ENCODE data around the gene PLVAP.

PLVAP gene, protein sequence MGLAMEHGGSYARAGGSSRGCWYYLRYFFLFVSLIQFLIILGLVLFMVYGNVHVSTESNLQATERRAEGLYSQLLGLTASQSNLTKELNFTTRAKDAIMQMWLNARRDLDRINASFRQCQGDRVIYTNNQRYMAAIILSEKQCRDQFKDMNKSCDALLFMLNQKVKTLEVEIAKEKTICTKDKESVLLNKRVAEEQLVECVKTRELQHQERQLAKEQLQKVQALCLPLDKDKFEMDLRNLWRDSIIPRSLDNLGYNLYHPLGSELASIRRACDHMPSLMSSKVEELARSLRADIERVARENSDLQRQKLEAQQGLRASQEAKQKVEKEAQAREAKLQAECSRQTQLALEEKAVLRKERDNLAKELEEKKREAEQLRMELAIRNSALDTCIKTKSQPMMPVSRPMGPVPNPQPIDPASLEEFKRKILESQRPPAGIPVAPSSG

DNA sequence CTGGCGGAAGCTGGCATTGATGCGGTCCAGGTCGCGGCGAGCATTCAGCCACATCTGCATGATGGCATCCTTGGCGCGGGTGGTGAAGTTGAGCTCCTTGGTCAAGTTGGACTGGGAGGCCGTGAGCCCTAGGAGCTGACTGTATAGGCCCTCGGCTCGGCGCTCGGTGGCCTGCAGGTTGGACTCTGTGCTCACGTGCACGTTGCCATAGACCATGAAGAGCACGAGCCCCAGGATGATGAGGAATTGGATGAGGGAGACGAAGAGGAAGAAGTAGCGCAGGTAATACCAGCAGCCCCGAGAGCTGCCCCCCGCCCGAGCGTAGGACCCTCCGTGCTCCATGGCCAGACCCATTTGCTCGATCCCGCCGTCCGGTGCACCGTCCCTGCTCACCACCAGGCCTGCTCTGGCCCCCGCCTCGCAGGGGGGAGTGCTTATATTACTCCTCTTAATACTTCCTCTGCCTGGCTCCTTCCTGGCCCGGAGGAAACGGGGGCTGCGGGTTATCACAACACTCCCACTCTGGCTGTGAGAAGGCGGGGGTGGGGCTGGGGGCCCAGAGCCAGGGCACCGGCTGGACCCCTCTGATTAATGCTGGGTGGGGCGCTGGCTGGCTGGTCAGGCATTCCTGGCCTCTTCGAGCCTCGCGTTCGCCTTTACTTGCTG, at the start of gene PLVAP:
PLVAP (minus strand) TSS at position 408 of the 666 bp plus-strand sequence; CDS start at position 354, 54 bp downstream.
- DNase-seq (ENCODE audit: low read depth in 2 of 2) = no peak

DNA sequence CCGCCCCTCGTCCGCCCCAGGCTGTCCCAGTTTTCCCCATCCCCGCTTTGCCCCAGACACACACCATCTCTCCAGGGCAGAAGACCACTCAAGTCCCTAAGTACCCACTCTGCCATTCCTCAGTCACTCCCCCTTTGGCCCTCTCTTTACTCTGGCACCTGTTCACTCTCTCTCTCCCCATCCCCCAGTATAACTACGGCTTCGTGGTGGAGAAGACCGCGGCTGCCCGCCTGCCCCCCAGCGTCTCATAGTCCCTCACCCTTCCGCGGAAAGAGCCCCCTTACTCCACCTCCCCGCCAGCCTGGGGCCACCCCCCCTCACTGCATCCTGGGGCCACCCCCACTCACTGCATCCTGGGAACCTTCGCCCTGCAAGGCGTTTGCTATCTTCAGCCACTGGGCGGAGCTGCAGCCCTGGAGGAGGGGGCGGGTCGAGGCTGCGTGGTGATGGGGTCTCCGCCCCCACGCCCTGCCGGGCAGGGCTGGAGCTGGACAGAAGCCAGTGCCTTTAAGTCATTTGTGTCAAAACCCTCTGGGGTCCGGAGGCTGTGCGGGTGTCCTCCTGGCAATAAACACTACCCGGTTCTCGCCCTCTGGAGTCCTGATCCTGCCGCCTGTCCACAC, 47.7 kb upstream of the PLVAP start:
- DNase-seq (ENCODE audit: low read depth in 2 of 2) = no peak

- no peak for DNase-seq (ENCODE audit: low read depth in 2 of 2)
Observed at GRCh38 chr19:17423429-17424208, 46.5 kb upstream of the PLVAP start.

- no peak for DNase-seq (ENCODE audit: low read depth in 2 of 2)
Observed at GRCh38 chr19:17421942-17422341, 44.8 kb upstream of the PLVAP start.

DNA sequence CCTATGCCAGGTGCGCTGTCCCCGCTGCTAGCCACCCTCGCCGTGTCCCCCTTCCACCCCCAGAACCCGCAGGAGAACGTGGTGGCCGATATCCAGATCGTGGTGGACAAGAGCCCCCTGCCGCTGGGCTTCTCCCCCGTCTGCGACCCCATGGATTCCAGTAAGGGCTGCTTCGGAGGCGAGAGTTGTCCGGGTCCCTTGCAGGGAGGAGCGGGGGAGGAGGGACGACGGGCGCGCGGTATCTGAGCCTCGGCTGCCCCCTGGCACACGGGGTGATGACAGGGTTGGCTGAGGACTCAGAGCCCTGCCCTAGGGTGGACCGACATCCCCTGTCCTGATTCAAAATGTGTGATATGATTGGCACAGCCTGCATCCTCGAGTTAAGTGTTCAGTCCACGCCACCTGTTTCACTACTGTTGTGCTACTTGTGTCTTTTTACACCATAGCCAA, 43.4 kb upstream of the PLVAP start:
- no peak for DNase-seq (ENCODE audit: low read depth in 2 of 2)

DNA sequence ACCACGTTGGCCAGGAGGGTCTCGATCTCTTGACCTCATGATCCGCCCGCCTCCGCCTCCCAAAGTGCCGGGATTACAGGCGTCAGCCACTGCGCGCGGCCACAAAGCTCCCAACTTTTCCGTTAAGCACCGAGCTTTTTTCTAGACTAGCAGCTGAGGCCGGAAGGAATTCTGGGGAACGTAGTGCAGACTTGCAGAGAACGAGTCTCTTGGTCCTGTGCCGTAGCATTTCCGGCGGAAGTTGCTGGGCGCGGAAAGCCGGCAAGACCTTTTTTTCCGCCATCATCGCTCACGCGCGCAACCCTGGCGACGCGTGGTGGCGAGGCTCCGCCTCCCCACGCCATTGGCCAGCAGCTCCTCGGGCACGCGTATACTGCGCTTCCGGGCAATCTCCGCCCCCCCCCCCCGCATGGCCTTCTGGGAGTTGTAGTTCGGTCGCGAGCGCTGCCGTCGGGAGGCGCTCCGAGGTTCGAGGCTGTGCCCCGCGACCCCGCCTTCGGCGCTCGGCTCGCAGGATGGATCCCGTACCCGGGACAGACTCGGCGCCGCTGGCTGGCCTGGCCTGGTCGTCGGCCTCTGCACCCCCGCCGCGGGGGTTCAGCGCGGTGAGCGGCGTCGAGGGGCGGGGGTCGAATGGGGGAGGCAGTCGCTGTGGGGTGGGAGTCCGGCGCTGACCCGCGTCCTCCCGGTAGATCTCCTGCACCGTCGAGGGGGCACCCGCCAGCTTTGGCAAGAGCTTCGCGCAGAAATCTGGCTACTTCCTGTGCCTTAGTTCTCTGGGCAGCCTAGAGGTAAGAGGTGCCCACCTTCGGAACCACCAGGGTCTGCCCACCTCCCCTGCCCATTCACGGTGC, 42.7 kb upstream of the PLVAP start, which contains the start of gene MVB12A:
MVB12A (plus strand) TSS at position 427 of the 854 bp plus-strand sequence; CDS start at position 516, 89 bp downstream.
- peak; percentile 91 to 94 for DNase-seq (ENCODE audit: low read depth in 2 of 2)

GRCh38 chr19:17419154-17419620, 42.0 kb upstream of the PLVAP start:
- DNase-seq (ENCODE audit: low read depth in 2 of 2) = no peak

DNA sequence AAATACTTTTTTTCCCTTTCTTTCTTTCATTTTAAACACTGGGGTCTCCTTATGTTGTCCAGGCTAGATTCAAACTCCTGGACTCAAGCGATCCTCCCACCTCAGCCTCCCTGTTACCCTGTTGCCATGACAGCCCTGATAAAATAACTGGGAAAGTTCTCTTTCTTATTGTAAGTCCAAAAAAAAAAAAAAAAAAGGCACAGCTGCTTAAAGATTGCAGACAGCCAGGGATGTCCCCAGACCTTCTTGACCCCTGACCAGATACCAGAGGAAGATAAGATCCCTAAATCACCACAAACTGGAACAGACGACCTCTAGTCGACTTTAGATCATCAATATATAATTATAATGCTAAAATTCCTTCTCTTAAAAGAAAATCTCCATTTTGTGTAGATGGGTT, 41.6 kb upstream of the PLVAP start:
- DNase-seq (ENCODE audit: low read depth in 2 of 2) = no peak

DNA sequence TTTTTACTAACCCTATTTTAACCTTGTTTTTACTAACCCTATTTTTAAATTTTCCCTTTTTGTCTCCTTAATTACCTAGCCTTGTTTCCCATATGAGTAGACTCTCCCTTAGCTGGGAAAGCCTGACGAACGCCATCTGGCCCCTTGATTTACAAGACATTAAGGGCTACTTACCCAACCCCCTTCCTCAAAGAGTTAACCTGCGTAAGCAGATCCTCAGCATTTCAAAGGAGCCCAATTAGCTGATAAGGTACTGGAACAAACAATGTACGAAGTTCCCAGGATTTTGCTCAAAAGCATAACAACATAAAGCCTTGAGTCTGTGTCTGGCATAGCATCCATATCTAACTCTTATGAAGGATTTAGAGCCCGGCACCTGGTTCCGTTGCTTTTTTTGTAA, 38.0 kb upstream of the PLVAP start:
- no peak for DNase-seq (ENCODE audit: low read depth in 2 of 2)

DNA sequence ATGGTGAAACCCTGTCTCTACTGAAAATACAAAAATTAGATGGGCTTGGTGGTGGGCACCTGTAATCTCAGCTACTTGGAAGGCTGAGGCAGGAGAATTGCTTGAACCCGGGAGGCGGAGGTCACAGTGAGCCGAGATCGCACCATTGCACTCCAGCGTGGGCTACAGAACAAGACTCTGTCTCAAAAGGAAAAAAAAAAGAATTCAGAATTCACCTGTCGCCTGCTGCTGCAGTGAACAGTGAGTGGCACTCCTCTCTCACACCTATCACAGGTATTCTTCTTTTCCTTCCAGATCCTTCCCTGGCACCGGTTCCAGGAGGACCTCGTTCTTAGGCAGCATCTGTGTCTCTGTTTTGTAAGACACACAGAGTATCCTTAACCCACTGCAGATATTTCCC, 37.0 kb upstream of the PLVAP start:
- DNase-seq (ENCODE audit: low read depth in 2 of 2) = no peak

DNA sequence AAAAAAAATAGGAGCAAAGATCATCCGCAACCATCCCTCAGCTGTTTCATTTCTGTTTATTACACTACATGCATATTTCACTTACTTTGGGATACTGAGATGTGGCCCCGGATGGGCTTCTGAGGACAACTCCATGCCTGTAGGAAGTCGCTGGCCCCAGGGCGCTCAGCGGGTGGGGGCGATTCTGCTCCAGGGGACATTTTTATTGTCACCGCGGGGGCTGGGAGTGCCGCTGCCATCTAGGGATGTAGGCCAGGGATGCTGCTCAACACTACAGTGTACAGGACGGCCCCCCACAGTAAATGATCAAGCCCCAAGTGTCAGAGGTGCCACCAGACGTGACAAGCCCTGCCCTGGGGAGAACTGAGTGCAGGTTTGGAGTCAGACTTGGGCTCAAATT, 34.7 kb upstream of the PLVAP start:
- no peak for DNase-seq (ENCODE audit: low read depth in 2 of 2)

DNA sequence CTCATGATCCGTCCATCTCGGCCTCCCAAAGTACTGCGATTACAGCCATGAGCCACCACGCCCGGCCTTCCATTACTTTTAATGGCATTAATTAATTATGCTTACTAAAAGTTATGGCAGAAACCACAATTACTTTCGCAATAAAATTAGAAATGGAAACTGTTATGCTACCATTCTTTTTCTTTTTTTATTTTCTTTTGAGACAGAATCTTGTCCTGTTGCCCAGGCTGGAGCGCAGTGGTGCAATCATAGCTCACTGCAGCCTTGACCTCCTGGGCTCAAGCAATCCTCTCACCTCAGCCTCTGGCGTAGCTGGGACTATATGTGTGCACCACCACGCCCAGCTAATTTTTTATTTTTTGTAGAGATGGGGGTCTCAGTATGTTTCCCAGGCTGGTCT, 32.8 kb upstream of the PLVAP start:
- no peak for DNase-seq (ENCODE audit: low read depth in 2 of 2)

GRCh38 chr19:17406887-17407196, 29.7 kb upstream of the PLVAP start:
- DNase-seq (ENCODE audit: low read depth in 2 of 2) = no peak

GRCh38 chr19:17406046-17406886, 29.1 kb upstream of the PLVAP start:
- DNase-seq (ENCODE audit: low read depth in 2 of 2) = no peak

GRCh38 chr19:17405250-17406045, 28.3 kb upstream of the PLVAP start, which contains the start of gene BST2:
BST2 (minus strand) TSS chr19:17405630; CDS start chr19:17405575, 55 bp downstream.
- DNase-seq (ENCODE audit: low read depth in 2 of 2) = peak in 1 of 2 donors; percentile 36

DNA sequence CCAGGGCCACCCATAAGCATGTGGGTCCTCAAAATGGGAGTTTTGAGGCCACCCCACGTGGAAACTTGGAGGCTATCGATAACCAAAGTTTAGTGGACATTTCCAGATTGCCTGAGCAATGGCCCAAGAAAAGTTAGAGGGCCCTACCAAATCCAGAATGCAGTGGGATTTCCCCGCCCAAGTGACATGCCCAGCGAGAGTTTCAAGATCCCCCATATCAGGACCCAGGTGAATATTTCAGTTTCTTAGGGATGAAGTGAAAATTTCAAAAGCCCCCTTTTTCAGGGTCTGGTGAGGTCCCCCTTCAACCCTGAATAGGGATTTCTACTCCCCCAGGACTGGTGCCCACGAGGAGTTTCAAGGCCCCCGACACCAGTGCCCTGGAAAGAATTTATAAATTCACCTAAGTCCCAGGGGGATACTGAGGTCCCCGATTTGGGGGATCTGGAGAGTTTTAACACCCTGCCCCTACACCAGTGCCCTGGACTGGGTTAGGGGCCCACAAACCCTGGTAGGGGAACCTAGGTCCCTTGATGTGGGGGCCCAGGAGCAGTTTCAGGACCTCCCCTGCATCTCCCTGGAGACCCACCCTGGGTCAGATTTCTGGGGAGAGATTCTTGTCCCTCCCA, 27.6 kb upstream of the PLVAP start:
- DNase-seq (ENCODE audit: low read depth in 2 of 2) = no peak

DNA sequence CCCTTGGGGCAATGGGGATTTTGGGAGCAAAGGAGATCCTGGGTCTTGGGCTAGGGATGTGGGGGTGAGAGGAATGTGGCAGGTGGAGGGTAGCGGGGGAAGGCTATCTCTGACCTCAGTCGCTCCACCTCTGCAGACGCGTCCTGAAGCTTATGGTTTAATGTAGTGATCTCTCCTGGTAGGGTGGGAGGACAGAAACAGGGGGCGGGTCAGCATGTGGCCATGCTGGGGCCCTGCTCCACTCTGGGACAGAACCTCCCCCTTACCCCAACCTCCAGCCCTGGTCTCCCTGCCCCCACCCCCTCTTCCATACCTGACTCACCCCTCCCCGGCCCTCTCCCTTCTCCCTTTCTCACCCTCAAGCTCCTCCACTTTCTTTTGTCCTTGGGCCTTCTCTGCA, 26.9 kb upstream of the PLVAP start:
- no peak for DNase-seq (ENCODE audit: low read depth in 2 of 2)

Data from stimulated activated CD8-positive, alpha-beta memory T cell treated with anti-CD3 and anti-CD28 coated beads, Interleukin-7, amount 100 ng/mL, for 4 hours (primary cell).